ENCODE results near the gene UNKL.
A peak's percentile ranks its signal among the peaks of the same experiment; 100 is the strongest.

Gene UNKL

DNA sequence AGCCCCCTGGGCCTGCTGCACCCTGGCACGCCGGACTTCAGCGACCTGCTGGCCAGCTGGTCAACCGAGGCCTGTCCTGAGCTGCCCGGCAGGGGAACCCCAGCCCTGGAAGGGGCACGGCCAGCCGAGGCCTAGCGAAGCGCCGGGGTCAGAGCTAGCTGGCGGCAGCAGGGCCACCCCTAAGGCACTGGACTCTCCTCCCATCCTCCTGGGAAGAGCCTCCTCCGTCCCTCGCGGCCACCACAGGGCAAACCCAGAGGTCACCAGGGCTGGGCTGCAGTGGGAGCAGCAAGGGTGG, 18.7 kb upstream of the UNKL start (continued):
- TF ChIP-seq, protein P1, sequence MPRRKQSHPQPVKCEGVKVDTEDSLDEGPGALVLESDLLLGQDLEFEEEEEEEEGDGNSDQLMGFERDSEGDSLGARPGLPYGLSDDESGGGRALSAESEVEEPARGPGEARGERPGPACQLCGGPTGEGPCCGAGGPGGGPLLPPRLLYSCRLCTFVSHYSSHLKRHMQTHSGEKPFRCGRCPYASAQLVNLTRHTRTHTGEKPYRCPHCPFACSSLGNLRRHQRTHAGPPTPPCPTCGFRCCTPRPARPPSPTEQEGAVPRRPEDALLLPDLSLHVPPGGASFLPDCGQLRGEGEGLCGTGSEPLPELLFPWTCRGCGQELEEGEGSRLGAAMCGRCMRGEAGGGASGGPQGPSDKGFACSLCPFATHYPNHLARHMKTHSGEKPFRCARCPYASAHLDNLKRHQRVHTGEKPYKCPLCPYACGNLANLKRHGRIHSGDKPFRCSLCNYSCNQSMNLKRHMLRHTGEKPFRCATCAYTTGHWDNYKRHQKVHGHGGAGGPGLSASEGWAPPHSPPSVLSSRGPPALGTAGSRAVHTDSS (tag by site-specific recombination; IDR thresholded peaks at IDR 0.05) = no peak
- TF ChIP-seq PRDM1 (tag by site-specific recombination; IDR thresholded peaks at IDR 0.05) (no peak), TRIM28 (IDR thresholded peaks at IDR 0.05; ENCODE audit: borderline replicate concordance, low read length) (no peak), ZNF548 (tag by site-specific recombination; IDR thresholded peaks at IDR 0.05) (no peak)
- TF ChIP-seq, protein P2, sequence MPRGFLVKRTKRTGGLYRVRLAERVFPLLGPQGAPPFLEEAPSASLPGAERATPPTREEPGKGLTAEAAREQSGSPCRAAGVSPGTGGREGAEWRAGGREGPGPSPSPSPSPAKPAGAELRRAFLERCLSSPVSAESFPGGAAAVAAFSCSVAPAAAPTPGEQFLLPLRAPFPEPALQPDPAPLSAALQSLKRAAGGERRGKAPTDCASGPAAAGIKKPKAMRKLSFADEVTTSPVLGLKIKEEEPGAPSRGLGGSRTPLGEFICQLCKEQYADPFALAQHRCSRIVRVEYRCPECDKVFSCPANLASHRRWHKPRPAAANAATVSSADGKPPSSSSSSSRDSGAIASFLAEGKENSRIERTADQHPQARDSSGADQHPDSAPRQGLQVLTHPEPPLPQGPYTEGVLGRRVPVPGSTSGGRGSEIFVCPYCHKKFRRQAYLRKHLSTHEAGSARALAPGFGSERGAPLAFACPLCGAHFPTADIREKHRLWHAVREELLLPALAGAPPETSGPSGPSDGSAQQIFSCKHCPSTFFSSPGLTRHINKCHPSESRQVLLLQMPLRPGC (tag by site-specific recombination; IDR thresholded peaks at IDR 0.05) = no peak

DNA sequence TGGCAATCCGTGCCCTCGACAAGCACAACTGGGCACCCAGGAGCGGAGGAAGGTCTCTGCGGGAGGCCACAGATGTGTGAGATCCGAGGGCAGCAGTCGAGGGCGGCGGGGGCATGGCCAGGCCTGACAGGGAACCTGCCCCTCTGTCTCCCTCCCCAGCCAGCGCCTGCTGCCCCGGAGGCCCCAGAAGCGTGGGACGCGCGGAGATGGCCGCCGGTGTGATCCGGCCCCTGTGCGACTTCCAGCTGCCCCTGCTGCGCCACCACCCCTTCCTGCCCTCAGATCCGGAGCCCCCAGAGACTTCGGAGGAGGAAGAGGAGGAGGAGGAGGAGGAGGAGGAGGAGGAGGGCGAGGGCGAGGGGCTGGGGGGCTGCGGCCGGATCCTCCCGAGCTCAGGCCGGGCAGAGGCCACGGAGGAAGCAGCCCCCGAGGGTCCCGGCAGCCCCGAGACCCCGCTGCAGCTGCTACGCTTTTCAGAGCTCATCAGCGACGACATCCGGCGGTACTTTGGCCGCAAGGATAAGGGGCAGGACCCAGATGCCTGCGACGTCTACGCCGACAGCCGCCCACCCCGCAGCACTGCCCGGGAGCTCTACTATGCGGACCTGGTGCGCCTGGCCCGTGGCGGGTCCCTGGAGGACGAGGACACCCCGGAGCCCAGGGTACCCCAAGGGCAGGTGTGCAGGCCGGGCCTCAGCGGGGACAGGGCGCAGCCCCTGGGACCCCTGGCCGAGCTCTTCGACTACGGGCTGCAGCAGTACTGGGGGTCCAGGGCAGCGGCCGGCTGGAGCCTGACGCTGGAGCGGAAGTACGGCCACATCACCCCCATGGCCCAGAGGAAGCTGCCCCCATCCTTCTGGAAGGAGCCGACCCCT, 18.1 kb upstream of the UNKL start:
- TF ChIP-seq OSR2 (tag by site-specific recombination; IDR thresholded peaks at IDR 0.05) (no peak), ZNF10 (tag by site-specific recombination; IDR thresholded peaks at IDR 0.05) (no peak), ZNF792 (tag by site-specific recombination; IDR thresholded peaks at IDR 0.05) (no peak), EGR2 (tag by site-specific recombination; IDR thresholded peaks at IDR 0.05; ENCODE audit: low read depth) (0 out of 2 replicates have a peak, but pooled peaks have one; percentile 24), ZNF433 (tag by site-specific recombination; IDR thresholded peaks at IDR 0.05; ENCODE audit: low read depth) (no peak), ZNF416 (tag by site-specific recombination; IDR thresholded peaks at IDR 0.05) (no peak), TRIM28 (IDR thresholded peaks at IDR 0.05; ENCODE audit: borderline replicate concordance, low read length) (no peak)
- TF ChIP-seq, protein P3, sequence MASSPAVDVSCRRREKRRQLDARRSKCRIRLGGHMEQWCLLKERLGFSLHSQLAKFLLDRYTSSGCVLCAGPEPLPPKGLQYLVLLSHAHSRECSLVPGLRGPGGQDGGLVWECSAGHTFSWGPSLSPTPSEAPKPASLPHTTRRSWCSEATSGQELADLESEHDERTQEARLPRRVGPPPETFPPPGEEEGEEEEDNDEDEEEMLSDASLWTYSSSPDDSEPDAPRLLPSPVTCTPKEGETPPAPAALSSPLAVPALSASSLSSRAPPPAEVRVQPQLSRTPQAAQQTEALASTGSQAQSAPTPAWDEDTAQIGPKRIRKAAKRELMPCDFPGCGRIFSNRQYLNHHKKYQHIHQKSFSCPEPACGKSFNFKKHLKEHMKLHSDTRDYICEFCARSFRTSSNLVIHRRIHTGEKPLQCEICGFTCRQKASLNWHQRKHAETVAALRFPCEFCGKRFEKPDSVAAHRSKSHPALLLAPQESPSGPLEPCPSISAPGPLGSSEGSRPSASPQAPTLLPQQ (tag by site-specific recombination; IDR thresholded peaks at IDR 0.05) = no peak
- TF ChIP-seq, protein P4, sequence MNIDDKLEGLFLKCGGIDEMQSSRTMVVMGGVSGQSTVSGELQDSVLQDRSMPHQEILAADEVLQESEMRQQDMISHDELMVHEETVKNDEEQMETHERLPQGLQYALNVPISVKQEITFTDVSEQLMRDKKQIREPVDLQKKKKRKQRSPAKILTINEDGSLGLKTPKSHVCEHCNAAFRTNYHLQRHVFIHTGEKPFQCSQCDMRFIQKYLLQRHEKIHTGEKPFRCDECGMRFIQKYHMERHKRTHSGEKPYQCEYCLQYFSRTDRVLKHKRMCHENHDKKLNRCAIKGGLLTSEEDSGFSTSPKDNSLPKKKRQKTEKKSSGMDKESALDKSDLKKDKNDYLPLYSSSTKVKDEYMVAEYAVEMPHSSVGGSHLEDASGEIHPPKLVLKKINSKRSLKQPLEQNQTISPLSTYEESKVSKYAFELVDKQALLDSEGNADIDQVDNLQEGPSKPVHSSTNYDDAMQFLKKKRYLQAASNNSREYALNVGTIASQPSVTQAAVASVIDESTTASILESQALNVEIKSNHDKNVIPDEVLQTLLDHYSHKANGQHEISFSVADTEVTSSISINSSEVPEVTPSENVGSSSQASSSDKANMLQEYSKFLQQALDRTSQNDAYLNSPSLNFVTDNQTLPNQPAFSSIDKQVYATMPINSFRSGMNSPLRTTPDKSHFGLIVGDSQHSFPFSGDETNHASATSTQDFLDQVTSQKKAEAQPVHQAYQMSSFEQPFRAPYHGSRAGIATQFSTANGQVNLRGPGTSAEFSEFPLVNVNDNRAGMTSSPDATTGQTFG (tag by site-specific recombination; IDR thresholded peaks at IDR 0.05; ENCODE audit: borderline replicate concordance) = no peak
- TF ChIP-seq, protein P5, sequence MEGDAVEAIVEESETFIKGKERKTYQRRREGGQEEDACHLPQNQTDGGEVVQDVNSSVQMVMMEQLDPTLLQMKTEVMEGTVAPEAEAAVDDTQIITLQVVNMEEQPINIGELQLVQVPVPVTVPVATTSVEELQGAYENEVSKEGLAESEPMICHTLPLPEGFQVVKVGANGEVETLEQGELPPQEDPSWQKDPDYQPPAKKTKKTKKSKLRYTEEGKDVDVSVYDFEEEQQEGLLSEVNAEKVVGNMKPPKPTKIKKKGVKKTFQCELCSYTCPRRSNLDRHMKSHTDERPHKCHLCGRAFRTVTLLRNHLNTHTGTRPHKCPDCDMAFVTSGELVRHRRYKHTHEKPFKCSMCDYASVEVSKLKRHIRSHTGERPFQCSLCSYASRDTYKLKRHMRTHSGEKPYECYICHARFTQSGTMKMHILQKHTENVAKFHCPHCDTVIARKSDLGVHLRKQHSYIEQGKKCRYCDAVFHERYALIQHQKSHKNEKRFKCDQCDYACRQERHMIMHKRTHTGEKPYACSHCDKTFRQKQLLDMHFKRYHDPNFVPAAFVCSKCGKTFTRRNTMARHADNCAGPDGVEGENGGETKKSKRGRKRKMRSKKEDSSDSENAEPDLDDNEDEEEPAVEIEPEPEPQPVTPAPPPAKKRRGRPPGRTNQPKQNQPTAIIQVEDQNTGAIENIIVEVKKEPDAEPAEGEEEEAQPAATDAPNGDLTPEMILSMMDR (tag by site-specific recombination; IDR thresholded peaks at IDR 0.05) = no peak
- TF ChIP-seq, protein P1 (tag by site-specific recombination; IDR thresholded peaks at IDR 0.05) = 0 out of 2 replicates have a peak, but pooled peaks have one; percentile 38

More for the DNA sequence above, 18.1 kb upstream of the UNKL start:
- no peaks in the 10 kb centered on the region for H3K36me3 ChIP-seq (ENCODE audit: control insufficient read depth in 2 of 2, insufficient read depth in 1 of 2, low read length in 2 of 2)
- no peaks in the 10 kb centered on the region for H3K9me3 ChIP-seq (ENCODE audit: control insufficient read depth, insufficient read depth, low read depth, low read length)
- no peak overlapping the region for H3K4me3 ChIP-seq (ENCODE audit: low read depth, low read length)
- H3K4me1 ChIP-seq (ENCODE audit: control insufficient read depth, insufficient read depth, low read length) = no peaks in the 10 kb centered on the region; the same call in 1 of the 2 replicates
- ChIA-PET POLR2A (interaction anchor here (0.5 to 1.1 kb wide), 2 partner anchors 12 to 53 kb away, joined by 3 to 4 read pairs; partner anchors contain the start of gene UQCC4), CTCF (interaction anchor here (1.1 kb wide), 1 partner anchor 11 kb away, joined by 3 read pairs; no protein-coding TSS in a partner anchor)
- H3K27ac ChIP-seq (ENCODE audit: extremely low read depth, low read depth, low read length) = no peak overlapping the region
